GM23338 (cell line): ENCODE data around the gene CBLIF. TPM values are rescaled to one million over a fixed set of nuclear protein-coding genes. Genes with fewer than 3 reads are reported as not detected.

ENCODE experiments used
- ATAC-seq: fragments of 200-7000 bp; cut with Tn5 transposase; 3 replicates; pipeline ENCODE4 v1.9.1; 2020
- DNase-seq: peaks from one replicate; pipeline ENCODE4 v3.0.0-alpha.2; 2015; ENCODE audit warnings: low spot score
- H2AFZ ChIP-seq: fragments of 200-600 bp; sonication (generic); 2 replicates; pipeline ENCODE4 v1.8.0; 2016; ENCODE audit warnings: antibody characterized with exemption, mild to moderate bottlenecking, moderate library complexity
- H3F3A ChIP-seq: fragments of 200-600 bp; sonication (generic); replicated peaks from 2 replicates; pipeline ENCODE4 v1.8.0; 2017; ENCODE audit warnings: antibody characterized with exemption, mixed run types, low read depth
- H3K27ac ChIP-seq: fragments of 200-600 bp; sonication (generic); 2 replicates; pipeline ENCODE4 v1.6.1; 2016; ENCODE audit warnings: low read depth
- H3K27me3 ChIP-seq: fragments of 200-600 bp; sonication (generic); 2 replicates; pipeline ENCODE4 v1.8.0; 2016; ENCODE audit warnings: mild to moderate bottlenecking, mixed run types, moderate library complexity; ENCODE audit not compliant: insufficient read depth
- H3K36me3 ChIP-seq: fragments of 200-600 bp; sonication (generic); 2 replicates; pipeline ENCODE4 v1.8.0; 2016; ENCODE audit warnings: mild to moderate bottlenecking; ENCODE audit not compliant: insufficient read depth
- H3K4me1 ChIP-seq: fragments of 200-600 bp; sonication (generic); 2 replicates; pipeline ENCODE4 v1.8.0; 2016; ENCODE audit warnings: mild to moderate bottlenecking, moderate library complexity; ENCODE audit not compliant: insufficient read depth
- H3K4me2 ChIP-seq: fragments of 200-600 bp; sonication (generic); 2 replicates; pipeline ENCODE4 v1.7.1; 2017; ENCODE audit warnings: mixed run types
- H3K4me3 ChIP-seq: fragments of 200-600 bp; sonication (generic); 2 replicates; pipeline ENCODE4 v1.6.1; 2016; ENCODE audit warnings: mixed run types
- H3K79me2 ChIP-seq: fragments of 200-600 bp; sonication (generic); replicated peaks from 2 replicates; pipeline ENCODE4 v1.8.0; 2017; ENCODE audit warnings: mild to moderate bottlenecking; ENCODE audit not compliant: insufficient read depth
- H3K9me2 ChIP-seq: fragments of 200-600 bp; sonication (generic); 2 replicates; pipeline ENCODE4 v1.8.0; 2017; ENCODE audit not compliant: insufficient read depth
- H4K20me1 ChIP-seq: fragments of 200-600 bp; sonication (generic); replicated peaks from 2 replicates; pipeline ENCODE4 v1.8.0; 2017; ENCODE audit warnings: mild to moderate bottlenecking; ENCODE audit not compliant: insufficient read depth
- H3K27ac Mint-ChIP-seq: 2 replicates; pipeline ENCODE4 v1.8.0; 2020; ENCODE audit warnings: inconsistent platforms, mild to moderate bottlenecking, moderate library complexity, mixed read lengths
- H3K27me3 Mint-ChIP-seq: 3 replicates; pipeline ENCODE4 v1.8.0; 2022; ENCODE audit warnings: low read depth, mild to moderate bottlenecking, moderate library complexity, mixed read lengths, inconsistent platforms; ENCODE audit not compliant: insufficient read depth, poor library complexity
- H3K36me3 Mint-ChIP-seq: 3 replicates; pipeline ENCODE4 v1.8.0; 2021; ENCODE audit warnings: low read depth, mild to moderate bottlenecking, inconsistent platforms, moderate library complexity, mixed read lengths
- H3K4me1 Mint-ChIP-seq: 3 replicates; pipeline ENCODE4 v1.8.0; 2020; ENCODE audit warnings: mild to moderate bottlenecking, inconsistent platforms, mixed read lengths
- H3K4me3 Mint-ChIP-seq: 3 replicates; pipeline ENCODE4 v1.8.0; 2021; ENCODE audit warnings: moderate library complexity, mild to moderate bottlenecking, inconsistent platforms, mixed read lengths
- H3K9me3 Mint-ChIP-seq: 3 replicates; pipeline ENCODE4 v1.8.0; 2020; ENCODE audit warnings: moderate library complexity, mild to moderate bottlenecking, inconsistent platforms, mixed read lengths
- CREB1 ChIP-seq: fragments of 250-450 bp; sonication (Bioruptor Pico); IDR thresholded peaks from 2 replicates; pipeline ENCODE4 v1.5.0; 2020; ENCODE audit warnings: low read depth, mild to moderate bottlenecking, moderate library complexity
- CTCF ChIP-seq, 2 experiments: fragments of 200-600 bp in 1 of 2; sonication (generic) in 1 of 2; conservative IDR thresholded peaks; 2 replicates each; pipeline versions ENCODE4 v1.5.1 to v1.6.1; 2016 to 2017; ENCODE audit warnings: antibody characterized with exemption in 2 of 2, low read depth in 2 of 2, mild to moderate bottlenecking in 2 of 2, moderate library complexity in 1 of 2
- ETS1 ChIP-seq: IDR thresholded peaks from 2 replicates; pipeline ENCODE4 v1.6.1; 2016; ENCODE audit warnings: antibody characterized with exemption
- EZH2 ChIP-seq: fragments of 200-600 bp; sonication (generic); IDR thresholded peaks from one replicate; pipeline ENCODE4 v1.8.0; 2017; ENCODE audit warnings: antibody characterized with exemption, mild to moderate bottlenecking, low read depth; ENCODE audit not compliant: unreplicated experiment
- EZH2phosphoT487 ChIP-seq: fragments of 200-600 bp; sonication (generic); IDR thresholded peaks from one replicate; pipeline ENCODE4 v1.8.1; 2018; ENCODE audit warnings: antibody characterized with exemption; ENCODE audit not compliant: unreplicated experiment
- JUNB ChIP-seq: IDR thresholded peaks from one replicate; pipeline ENCODE4 v1.6.1; 2016; ENCODE audit warnings: antibody characterized with exemption; ENCODE audit not compliant: unreplicated experiment
- NANOG ChIP-seq: IDR thresholded peaks from 2 replicates; pipeline ENCODE4 v1.6.1; 2016; ENCODE audit warnings: antibody characterized with exemption, borderline replicate concordance
- POLR2AphosphoS5 ChIP-seq: IDR thresholded peaks from 2 replicates; pipeline ENCODE4 v1.6.1; 2016; ENCODE audit warnings: antibody characterized with exemption, low read depth
- REST ChIP-seq: IDR thresholded peaks from one replicate; pipeline ENCODE4 v1.6.1; 2018; ENCODE audit warnings: antibody characterized with exemption; ENCODE audit not compliant: unreplicated experiment
- STAT1 ChIP-seq: IDR thresholded peaks from one replicate; pipeline ENCODE4 v1.6.1; 2016; ENCODE audit warnings: antibody characterized with exemption; ENCODE audit not compliant: unreplicated experiment
- ZNF114 ChIP-seq: fragments of 250-450 bp; sonication (Bioruptor Pico); IDR thresholded peaks from 2 replicates; pipeline ENCODE4 v1.5.0; 2020; ENCODE audit warnings: mild to moderate bottlenecking, moderate library complexity
- ZNF331 ChIP-seq: fragments of 250-450 bp; sonication (Bioruptor Pico); IDR thresholded peaks from 2 replicates; pipeline ENCODE4 v1.5.0; 2020; ENCODE audit warnings: low read depth, mild to moderate bottlenecking, moderate library complexity
- ZNF462 ChIP-seq: fragments of 250-450 bp; sonication (Bioruptor Pico); IDR thresholded peaks from 2 replicates; pipeline ENCODE4 v1.5.0; 2020; ENCODE audit warnings: mild to moderate bottlenecking, moderate library complexity
- long read RNA-seq: library from polyadenylated mRNA; unstranded; transcript quantifications from one replicate; pipeline ENCODE4 v2.0.0, GENCODE V29; 2020; ENCODE audit not compliant: unreplicated experiment
- polyA plus RNA-seq: library from polyadenylated mRNA; unstranded; fragments of >200 nt; fragmentation: Nextera tagmentation; extraction: Ambion mirVana; gene quantifications from 2 replicates; pipeline ENCODE4 v1.2.1, GENCODE V29; 2016
- total RNA-seq: library from RNA; depleted of rRNA; stranded (reverse); fragments of >200 nt; shearing (Covaris generic); gene quantifications from 2 replicates; pipeline ENCODE4 v1.2.3, GENCODE V29; 2014; rRNA removed

CBLIF gene
- total RNA-seq (not detected in 2 replicates), polyA plus RNA-seq (not detected in 2 replicates)
- long read RNA-seq, result 0 reads

GRCh38 chr11:59845399-59845798 is at the start of gene CBLIF:
TSS of gene CBLIF (minus strand) at chr11:59845499. CDS start at chr11:59845453, 46 bp downstream.
- peaks cover 15% of the 10 kb centered on the region for H3K4me1 ChIP-seq

More at GRCh38 chr11:59845399-59845798, at the start of gene CBLIF:
- DNase-seq (no peak), ATAC-seq (no peak)
- Mint-ChIP-seq H3K36me3 (no peaks in the 10 kb centered on the region), H3K4me1 (peaks cover 6% of the 10 kb centered on the region), H3K9me3 (no peaks in the 10 kb centered on the region), H3K4me3 (no peak within 1 kb of the TSS), H3K27me3 (peaks cover 2% of the 10 kb centered on the region), H3K27ac (peak within 1 kb of the TSS; percentile 39; the same call in 1 of the 2 replicates)
- no peaks in the 10 kb centered on the region for H3F3A ChIP-seq
- H4K20me1 ChIP-seq, result no peaks in the 10 kb centered on the region
- no peaks in the 10 kb centered on the region for H3K79me2 ChIP-seq
- TF ChIP-seq ZNF114, result no peak
- TF ChIP-seq CREB1 (CRISPR knock-in tag), result no peak
- TF ChIP-seq ZNF462 (CRISPR knock-in tag), result no peak
- no peak for TF ChIP-seq CTCF (conservative IDR thresholded peaks at IDR 0.05; ENCODE audit: low read depth in 2 of 2)
- no peak for TF ChIP-seq REST
- no peak for TF ChIP-seq EZH2
- TF ChIP-seq ZNF331 (CRISPR knock-in tag), result no peak
- no peak for TF ChIP-seq POLR2AphosphoS5
- no peak for TF ChIP-seq EZH2phosphoT487
- TF ChIP-seq ETS1, result no peak
- TF ChIP-seq JUNB, result no peak
- TF ChIP-seq STAT1, result no peak
- TF ChIP-seq NANOG, result no peak
- no peaks in the 10 kb centered on the region for H3K27me3 ChIP-seq
- H3K4me2 ChIP-seq, result peak within 1 kb of the TSS; percentile 60; the same call in 1 of the 2 replicates
- H3K4me3 ChIP-seq, result no peak within 1 kb of the TSS
- H3K36me3 ChIP-seq, result no peaks in the 10 kb centered on the region
- peak within 1 kb of the TSS; percentile 13; the same call in 1 of the 2 replicates for H2AFZ ChIP-seq
- no peak within 1 kb of the TSS for H3K27ac ChIP-seq
- H3K9me2 ChIP-seq, result no peaks in the 10 kb centered on the region
